ENCODE measurements around the gene C10orf90. TPM values are rescaled to one million over a fixed set of nuclear protein-coding genes. Genes with fewer than 3 reads are reported as not detected.

The C10orf90 gene
- total RNA-seq, 1 experiment from 2014 or later, result not detected

DNA sequence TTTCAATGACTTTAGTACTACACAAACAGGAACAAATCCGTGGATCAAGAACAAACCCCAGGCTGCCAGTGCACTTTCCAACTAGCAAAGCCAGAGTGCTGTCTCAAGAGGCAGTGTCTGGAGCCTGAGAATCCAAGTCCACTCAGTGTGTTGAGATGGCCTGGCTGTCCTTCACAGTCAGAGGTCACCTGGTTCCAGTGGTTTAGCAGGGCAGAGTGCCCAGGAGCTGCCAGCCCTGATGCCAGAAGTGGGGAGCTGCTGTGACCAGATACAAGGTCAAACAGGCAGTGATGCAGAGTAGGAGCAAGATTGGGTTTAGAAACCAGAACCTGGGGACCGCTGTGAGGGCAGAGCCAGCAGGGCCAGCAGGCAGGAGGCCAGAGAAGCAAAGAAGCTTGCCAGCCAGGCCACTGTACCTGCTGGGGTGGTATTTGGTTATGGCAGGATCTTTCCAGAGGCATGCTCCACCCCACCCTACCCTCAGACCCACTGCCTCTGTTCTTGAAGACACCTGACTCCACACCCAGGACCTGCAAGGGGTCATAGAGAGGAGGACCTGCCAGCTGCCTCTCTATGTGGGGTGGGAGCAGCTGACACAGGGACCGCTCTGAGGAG lies 35.6 kb upstream of the C10orf90 start:
- H3K36me3 Mint-ChIP-seq (ENCODE audit: insufficient read depth, unreplicated experiment), result no peaks in the 10 kb centered on the region
- POLR2A ChIA-PET, result interaction anchor here (1.1 kb wide), 1 partner anchor 11 kb away, joined by 3 read pairs; no protein-coding TSS in a partner anchor
- H3K27ac Mint-ChIP-seq (ENCODE audit: low read depth, unreplicated experiment), result no peak overlapping the region
- H3K4me3 Mint-ChIP-seq (ENCODE audit: unreplicated experiment), result no peak overlapping the region
- no peaks in the 10 kb centered on the region for H3K4me1 Mint-ChIP-seq (ENCODE audit: insufficient read depth, unreplicated experiment)
- CTCF ChIA-PET, result no interaction called here
- no TSS peak for BruUV-seq (replicated peaks)
- no peak for DNase-seq (ENCODE audit: unreplicated experiment)
- H3K9me3 Mint-ChIP-seq (ENCODE audit: unreplicated experiment), result no peaks in the 10 kb centered on the region
- intact Hi-C loops (cut with micrococcal nuclease), result no loop called here
- peaks cover 27% of the 10 kb centered on the region for H3K27me3 Mint-ChIP-seq (ENCODE audit: insufficient read depth, unreplicated experiment)
- TF ChIP-seq, protein P1, sequence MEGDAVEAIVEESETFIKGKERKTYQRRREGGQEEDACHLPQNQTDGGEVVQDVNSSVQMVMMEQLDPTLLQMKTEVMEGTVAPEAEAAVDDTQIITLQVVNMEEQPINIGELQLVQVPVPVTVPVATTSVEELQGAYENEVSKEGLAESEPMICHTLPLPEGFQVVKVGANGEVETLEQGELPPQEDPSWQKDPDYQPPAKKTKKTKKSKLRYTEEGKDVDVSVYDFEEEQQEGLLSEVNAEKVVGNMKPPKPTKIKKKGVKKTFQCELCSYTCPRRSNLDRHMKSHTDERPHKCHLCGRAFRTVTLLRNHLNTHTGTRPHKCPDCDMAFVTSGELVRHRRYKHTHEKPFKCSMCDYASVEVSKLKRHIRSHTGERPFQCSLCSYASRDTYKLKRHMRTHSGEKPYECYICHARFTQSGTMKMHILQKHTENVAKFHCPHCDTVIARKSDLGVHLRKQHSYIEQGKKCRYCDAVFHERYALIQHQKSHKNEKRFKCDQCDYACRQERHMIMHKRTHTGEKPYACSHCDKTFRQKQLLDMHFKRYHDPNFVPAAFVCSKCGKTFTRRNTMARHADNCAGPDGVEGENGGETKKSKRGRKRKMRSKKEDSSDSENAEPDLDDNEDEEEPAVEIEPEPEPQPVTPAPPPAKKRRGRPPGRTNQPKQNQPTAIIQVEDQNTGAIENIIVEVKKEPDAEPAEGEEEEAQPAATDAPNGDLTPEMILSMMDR (IDR thresholded peaks at IDR 0.05; ENCODE audit: unreplicated experiment), result no peak

DNA sequence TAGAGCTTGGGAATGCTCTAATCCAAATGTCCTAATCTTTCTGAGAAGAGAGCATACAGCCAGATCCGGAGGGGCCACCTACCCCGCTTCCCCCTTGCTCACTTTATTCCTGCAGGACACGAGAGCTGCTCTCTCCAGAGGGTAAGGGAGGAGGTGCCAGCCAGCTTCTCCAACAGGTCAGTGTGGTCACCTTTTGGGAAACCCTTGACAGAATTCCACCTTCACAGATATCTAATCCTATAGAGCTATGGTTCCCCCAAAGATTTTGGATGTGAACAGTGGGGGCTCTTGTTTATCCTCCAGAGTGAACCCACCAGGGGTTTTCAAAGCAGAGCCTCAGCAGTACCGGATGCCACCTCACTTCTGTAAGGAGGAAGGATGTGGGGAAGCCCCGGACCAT lies 34.6 kb upstream of the C10orf90 start:
- intact Hi-C loops (cut with micrococcal nuclease), result no loop called here
- ChIA-PET POLR2A (no interaction called here), CTCF (interaction anchor here (0.5 kb wide), 1 partner anchor 328 kb away, joined by 3 read pairs; no protein-coding TSS in a partner anchor)
- no peaks in the 10 kb centered on the region for H3K36me3 Mint-ChIP-seq (ENCODE audit: insufficient read depth, unreplicated experiment)
- TF ChIP-seq, protein P1 (IDR thresholded peaks at IDR 0.05; ENCODE audit: unreplicated experiment), result no peak
- no peaks in the 10 kb centered on the region for H3K9me3 Mint-ChIP-seq (ENCODE audit: unreplicated experiment)
- peaks cover 28% of the 10 kb centered on the region for H3K27me3 Mint-ChIP-seq (ENCODE audit: insufficient read depth, unreplicated experiment)
- DNase-seq (ENCODE audit: unreplicated experiment), result no peak
- H3K27ac Mint-ChIP-seq (ENCODE audit: low read depth, unreplicated experiment), result no peak overlapping the region
- no peaks in the 10 kb centered on the region for H3K4me1 Mint-ChIP-seq (ENCODE audit: insufficient read depth, unreplicated experiment)
- no TSS peak for BruUV-seq (replicated peaks)
- H3K4me3 Mint-ChIP-seq (ENCODE audit: unreplicated experiment), result no peak overlapping the region

DNA sequence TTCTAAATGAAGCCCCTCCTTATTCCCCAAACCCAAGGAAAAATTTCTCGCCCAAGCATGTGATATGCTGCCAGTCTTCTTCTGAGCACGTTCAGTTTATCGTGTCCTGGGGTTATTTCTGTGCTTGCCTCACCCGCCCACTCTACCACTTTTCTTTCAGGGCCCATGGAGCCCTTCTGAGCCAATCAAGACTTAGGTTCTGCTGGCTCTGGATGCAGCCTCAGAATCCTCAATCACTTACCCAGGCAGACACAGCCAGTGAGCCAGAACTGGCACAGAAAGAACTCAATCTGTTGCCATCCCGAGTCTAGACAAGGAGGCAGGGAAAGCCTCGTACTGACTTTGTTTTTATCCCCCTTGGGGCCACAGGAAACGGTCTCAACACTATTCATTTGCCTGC lies 34.2 kb upstream of the C10orf90 start:
- intact Hi-C loops (cut with micrococcal nuclease), result no loop called here

DNA sequence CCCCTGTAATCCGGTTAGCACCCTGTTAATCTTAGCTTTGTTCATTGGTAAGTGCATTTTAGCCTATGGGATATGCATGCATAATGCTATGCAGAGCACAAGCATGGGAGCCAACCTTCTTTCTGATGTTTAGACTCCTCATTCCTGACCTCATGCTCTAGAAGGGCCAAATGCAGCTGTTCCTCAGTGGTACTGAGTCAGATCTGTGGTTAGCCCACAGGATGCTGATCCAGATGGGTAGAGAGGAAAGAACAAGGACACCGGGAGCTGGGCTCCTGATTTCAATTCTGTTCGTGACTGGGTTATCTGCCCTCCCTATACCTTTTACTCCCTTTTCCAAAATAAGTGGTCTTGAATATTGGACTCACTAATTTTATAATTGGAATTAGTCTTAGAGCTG lies 31.7 kb upstream of the C10orf90 start:
- CTCF ChIA-PET, result no interaction called here
- intact Hi-C loops (cut with micrococcal nuclease), result no loop called here
- H3K27me3 Mint-ChIP-seq (ENCODE audit: insufficient read depth, unreplicated experiment), result peaks cover 52% of the 10 kb centered on the region
- no peak for DNase-seq (ENCODE audit: unreplicated experiment)
- H3K4me1 Mint-ChIP-seq (ENCODE audit: insufficient read depth, unreplicated experiment), result no peaks in the 10 kb centered on the region
- BruUV-seq (replicated peaks), result no TSS peak
- H3K27ac Mint-ChIP-seq (ENCODE audit: low read depth, unreplicated experiment), result no peak overlapping the region
- no peak overlapping the region for H3K4me3 Mint-ChIP-seq (ENCODE audit: unreplicated experiment)
- H3K9me3 Mint-ChIP-seq (ENCODE audit: unreplicated experiment), result no peaks in the 10 kb centered on the region
- TF ChIP-seq, protein P1 (IDR thresholded peaks at IDR 0.05; ENCODE audit: unreplicated experiment), result no peak
- no peaks in the 10 kb centered on the region for H3K36me3 Mint-ChIP-seq (ENCODE audit: insufficient read depth, unreplicated experiment)
- POLR2A ChIA-PET, result no interaction called here

More for the DNA sequence above, 34.2 kb upstream of the C10orf90 start:
- Mint-ChIP-seq H3K4me3 (ENCODE audit: unreplicated experiment) (no peak overlapping the region), H3K4me1 (ENCODE audit: insufficient read depth, unreplicated experiment) (no peaks in the 10 kb centered on the region), H3K27ac (ENCODE audit: low read depth, unreplicated experiment) (no peak overlapping the region), H3K27me3 (ENCODE audit: insufficient read depth, unreplicated experiment) (peaks cover 28% of the 10 kb centered on the region), H3K9me3 (ENCODE audit: unreplicated experiment) (no peaks in the 10 kb centered on the region), H3K36me3 (ENCODE audit: insufficient read depth, unreplicated experiment) (no peaks in the 10 kb centered on the region)
- DNase-seq (ENCODE audit: unreplicated experiment), result no peak
- BruUV-seq (replicated peaks), result no TSS peak
- CTCF ChIA-PET, result no interaction called here
- POLR2A ChIA-PET, result no interaction called here
- TF ChIP-seq, protein P1 (IDR thresholded peaks at IDR 0.05; ENCODE audit: unreplicated experiment), result no peak
